ENCODE measurements around the gene ADRA1B.

The ADRA1B gene

DNA sequence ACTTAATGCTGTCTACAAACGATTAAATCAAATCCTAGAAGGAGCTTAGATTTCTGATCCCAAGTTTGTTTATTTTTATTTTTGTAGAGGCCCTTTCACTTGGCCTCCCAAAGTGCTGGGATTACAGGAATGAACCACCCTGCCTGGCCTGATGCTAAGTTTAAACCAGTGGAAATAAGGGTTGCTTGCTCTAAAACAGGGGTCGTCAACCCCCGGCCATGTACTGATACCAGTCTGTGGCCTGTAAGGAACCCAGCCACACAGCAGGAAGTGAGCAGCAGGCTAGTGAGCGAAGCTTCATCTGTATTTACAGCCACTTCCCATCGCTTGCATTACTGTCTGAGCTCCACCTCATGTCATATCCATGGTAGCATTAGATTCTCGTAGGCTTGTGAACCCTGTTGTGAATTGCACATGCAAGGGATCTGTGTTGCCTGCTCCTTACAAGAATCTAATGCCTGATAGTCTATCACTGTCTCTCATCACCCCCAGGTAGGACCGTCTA is 104.0 kb downstream of the ADRA1B start:
- Histone ChIP-seq H2AFZ (ENCODE audit: low read depth, low read length, severe bottlenecking) (no peak overlapping the region), H3K79me2 (ENCODE audit: insufficient read depth, low read length) (peaks cover 6% of the 10 kb centered on the region; the same call in 1 of the 2 replicates), H3K4me3 (ENCODE audit: insufficient read depth, low read length, poor library complexity, severe bottlenecking) (no peak overlapping the region), H3K36me3 (ENCODE audit: low read length) (no peaks in the 10 kb centered on the region), H3K27me3 (ENCODE audit: low read length) (no peaks in the 10 kb centered on the region), H3K9me3 (ENCODE audit: insufficient read depth, low read length) (no peaks in the 10 kb centered on the region), H3K9me2 (replicated peaks; ENCODE audit: insufficient read depth, low read length) (no peaks in the 10 kb centered on the region), H3K27ac (ENCODE audit: low read depth, low read length) (no peak overlapping the region), H3K9ac (ENCODE audit: low read length) (no peak overlapping the region), H3F3A (ENCODE audit: insufficient read depth) (0 out of 2 replicates have a peak, but pooled peaks cover 4% of the 10 kb centered on the region), H4K20me1 (ENCODE audit: low read depth, low read length) (no peaks in the 10 kb centered on the region), H3K4me2 (ENCODE audit: low read depth, low read length, poor library complexity, severe bottlenecking) (no peak overlapping the region)
- TF ChIP-seq EZH2phosphoT487 (conservative IDR thresholded peaks at IDR 0.05; ENCODE audit: low read length): no peak
- TF ChIP-seq, protein P1, sequence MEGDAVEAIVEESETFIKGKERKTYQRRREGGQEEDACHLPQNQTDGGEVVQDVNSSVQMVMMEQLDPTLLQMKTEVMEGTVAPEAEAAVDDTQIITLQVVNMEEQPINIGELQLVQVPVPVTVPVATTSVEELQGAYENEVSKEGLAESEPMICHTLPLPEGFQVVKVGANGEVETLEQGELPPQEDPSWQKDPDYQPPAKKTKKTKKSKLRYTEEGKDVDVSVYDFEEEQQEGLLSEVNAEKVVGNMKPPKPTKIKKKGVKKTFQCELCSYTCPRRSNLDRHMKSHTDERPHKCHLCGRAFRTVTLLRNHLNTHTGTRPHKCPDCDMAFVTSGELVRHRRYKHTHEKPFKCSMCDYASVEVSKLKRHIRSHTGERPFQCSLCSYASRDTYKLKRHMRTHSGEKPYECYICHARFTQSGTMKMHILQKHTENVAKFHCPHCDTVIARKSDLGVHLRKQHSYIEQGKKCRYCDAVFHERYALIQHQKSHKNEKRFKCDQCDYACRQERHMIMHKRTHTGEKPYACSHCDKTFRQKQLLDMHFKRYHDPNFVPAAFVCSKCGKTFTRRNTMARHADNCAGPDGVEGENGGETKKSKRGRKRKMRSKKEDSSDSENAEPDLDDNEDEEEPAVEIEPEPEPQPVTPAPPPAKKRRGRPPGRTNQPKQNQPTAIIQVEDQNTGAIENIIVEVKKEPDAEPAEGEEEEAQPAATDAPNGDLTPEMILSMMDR (IDR thresholded peaks at IDR 0.05; ENCODE audit: insufficient read depth, low read length, poor library complexity, severe bottlenecking): no peak

DNA sequence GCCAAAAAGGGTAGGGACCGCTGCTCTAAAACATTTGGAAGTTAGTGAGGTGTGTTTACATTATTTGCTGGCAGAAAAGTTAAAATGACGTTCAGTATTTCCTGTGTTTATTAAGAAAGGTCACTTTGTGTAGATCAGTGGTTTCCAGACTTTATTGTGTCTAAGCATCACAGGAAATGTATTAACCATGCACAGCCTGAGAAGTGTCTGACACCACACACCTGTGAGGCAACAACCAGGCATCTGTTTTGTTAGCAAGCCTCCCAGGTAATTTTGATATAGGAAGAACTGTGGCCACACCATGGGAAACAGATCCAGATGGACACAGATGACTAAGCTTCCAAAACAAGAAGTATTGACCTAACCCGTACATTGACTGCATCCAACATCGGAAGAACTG is 104.7 kb downstream of the ADRA1B start:
- peaks cover 6% of the 10 kb centered on the region; the same call in 1 of the 2 replicates for H3K79me2 ChIP-seq (ENCODE audit: insufficient read depth, low read length)
- no peaks in the 10 kb centered on the region for H3K36me3 ChIP-seq (ENCODE audit: low read length)
- TF ChIP-seq, protein P1 (IDR thresholded peaks at IDR 0.05; ENCODE audit: insufficient read depth, low read length, poor library complexity, severe bottlenecking): no peak
- TF ChIP-seq EZH2phosphoT487 (conservative IDR thresholded peaks at IDR 0.05; ENCODE audit: low read length): no peak

DNA sequence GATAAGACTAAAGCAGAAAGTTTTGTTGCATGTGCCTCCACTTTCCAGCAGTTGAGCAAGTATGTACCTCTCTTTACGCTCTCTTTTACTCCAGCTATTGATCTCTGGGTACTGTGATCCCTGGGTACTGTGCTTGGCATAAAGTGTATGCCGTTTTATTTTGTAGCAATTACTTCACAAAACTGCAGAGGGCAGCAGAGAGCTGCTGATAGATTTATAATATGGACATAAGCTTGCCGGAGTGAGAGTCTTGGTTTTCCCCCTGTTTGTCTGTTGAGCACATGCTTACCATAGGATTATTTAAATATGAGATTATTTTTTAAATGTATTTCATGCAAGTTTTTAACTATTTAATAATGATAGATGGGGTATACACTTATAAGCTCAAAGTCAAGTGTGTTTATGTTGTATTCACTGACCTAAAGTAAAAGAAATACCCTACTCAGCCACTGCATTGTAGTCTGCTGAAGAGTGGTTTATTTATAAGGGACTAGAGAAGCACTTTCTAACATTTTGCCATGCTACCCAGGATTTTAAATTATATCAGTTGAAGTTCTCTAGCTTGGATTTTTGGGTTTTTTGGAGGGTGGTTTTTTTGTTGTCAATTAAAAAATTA is 105.7 kb downstream of the ADRA1B start:
- H3F3A ChIP-seq (ENCODE audit: insufficient read depth): 0 out of 2 replicates have a peak, but pooled peaks cover 4% of the 10 kb centered on the region
- TF ChIP-seq EZH2phosphoT487 (conservative IDR thresholded peaks at IDR 0.05; ENCODE audit: low read length): no peak
- TF ChIP-seq, protein P1 (IDR thresholded peaks at IDR 0.05; ENCODE audit: insufficient read depth, low read length, poor library complexity, severe bottlenecking): peak; percentile 54
- H3K9ac ChIP-seq (ENCODE audit: low read length): no peak overlapping the region
- no peak overlapping the region for H2AFZ ChIP-seq (ENCODE audit: low read depth, low read length, severe bottlenecking)
- H3K9me2 ChIP-seq (replicated peaks; ENCODE audit: insufficient read depth, low read length): no peaks in the 10 kb centered on the region
- no peaks in the 10 kb centered on the region for H4K20me1 ChIP-seq (ENCODE audit: low read depth, low read length)
- H3K27me3 ChIP-seq (ENCODE audit: low read length): no peaks in the 10 kb centered on the region
- H3K36me3 ChIP-seq (ENCODE audit: low read length): no peaks in the 10 kb centered on the region
- no peaks in the 10 kb centered on the region for H3K9me3 ChIP-seq (ENCODE audit: insufficient read depth, low read length)
- H3K4me2 ChIP-seq (ENCODE audit: low read depth, low read length, poor library complexity, severe bottlenecking): peak overlapping the region; percentile 28
- peaks cover 6% of the 10 kb centered on the region; the same call in 1 of the 2 replicates for H3K79me2 ChIP-seq (ENCODE audit: insufficient read depth, low read length)
- H3K4me3 ChIP-seq (ENCODE audit: insufficient read depth, low read length, poor library complexity, severe bottlenecking): no peak overlapping the region
- H3K27ac ChIP-seq (ENCODE audit: low read depth, low read length): no peak overlapping the region

More for the DNA sequence above, 104.7 kb downstream of the ADRA1B start:
- no peak overlapping the region for H3K27ac ChIP-seq (ENCODE audit: low read depth, low read length)
- H3K4me2 ChIP-seq (ENCODE audit: low read depth, low read length, poor library complexity, severe bottlenecking): no peak overlapping the region
- H3K27me3 ChIP-seq (ENCODE audit: low read length): no peaks in the 10 kb centered on the region
- no peaks in the 10 kb centered on the region for H4K20me1 ChIP-seq (ENCODE audit: low read depth, low read length)
- H3K9me2 ChIP-seq (replicated peaks; ENCODE audit: insufficient read depth, low read length): no peaks in the 10 kb centered on the region
- H3K9me3 ChIP-seq (ENCODE audit: insufficient read depth, low read length): no peaks in the 10 kb centered on the region
- H2AFZ ChIP-seq (ENCODE audit: low read depth, low read length, severe bottlenecking): no peak overlapping the region
- H3K4me3 ChIP-seq (ENCODE audit: insufficient read depth, low read length, poor library complexity, severe bottlenecking): no peak overlapping the region
- 0 out of 2 replicates have a peak, but pooled peaks cover 4% of the 10 kb centered on the region for H3F3A ChIP-seq (ENCODE audit: insufficient read depth)
- H3K9ac ChIP-seq (ENCODE audit: low read length): no peak overlapping the region

Data from SU-DHL-6 (cell line).